ENCODE data around the gene C9orf152. TPM values are rescaled to one million over a fixed set of nuclear protein-coding genes. Genes with fewer than 3 reads are reported as not detected.
"Not testable (repeated sequence)": the region's sequence is repeated elsewhere in the genome, so short reads cannot be mapped to it uniquely, and the experiment has no call there.

The C9orf152 gene
- total RNA-seq, 1 donor from 2014 or later: not detected

GRCh38 chr9:110197330-110198187 lies 10.4 kb downstream of the C9orf152 start:
- Histone ChIP-seq H3K9ac (no peak overlapping the region), H3K9me3 (ENCODE audit: low read depth) (no peaks in the 10 kb centered on the region), H3F3A (ENCODE audit: low read depth) (no peaks in the 10 kb centered on the region), H3K27ac (no peak overlapping the region), H3K4me2 (no peak overlapping the region), H3K36me3 (no peaks in the 10 kb centered on the region), H3K4me1 (no peaks in the 10 kb centered on the region), H3K4me3 (no peak overlapping the region), H4K20me1 (ENCODE audit: low read depth) (no peaks in the 10 kb centered on the region), H2AFZ (replicated peaks) (no peak overlapping the region), H3K79me2 (ENCODE audit: low read depth) (no peaks in the 10 kb centered on the region), H3K27me3 (no peaks in the 10 kb centered on the region)
- H3K4me3 Mint-ChIP-seq: no peak overlapping the region
- H3K27me3 Mint-ChIP-seq (ENCODE audit: insufficient read depth, low read depth): no peaks in the 10 kb centered on the region
- TF ChIP-seq CTCF (IDR thresholded peaks at IDR 0.05): peak; percentile 15
- no peak for TF ChIP-seq EZH2phosphoT487 (IDR thresholded peaks at IDR 0.05)
- H3K27ac Mint-ChIP-seq: no peak overlapping the region
- H3K9me3 Mint-ChIP-seq: no peaks in the 10 kb centered on the region
- DNase-seq (ENCODE audit: low spot score): no peak
- peaks cover 2% of the 10 kb centered on the region for H3K4me1 Mint-ChIP-seq
- H3K36me3 Mint-ChIP-seq: no peaks in the 10 kb centered on the region

GRCh38 chr9:110196084-110196499 lies 11.9 kb downstream of the C9orf152 start:
- not testable (repeated sequence) for H3K36me3 ChIP-seq; H3K9ac ChIP-seq; H3K4me3 Mint-ChIP-seq; H3K79me2 ChIP-seq (ENCODE audit: low read depth); H3K36me3 Mint-ChIP-seq; H4K20me1 ChIP-seq (ENCODE audit: low read depth); H3K27me3 Mint-ChIP-seq (ENCODE audit: insufficient read depth, low read depth); H3K4me1 ChIP-seq; H3K4me1 Mint-ChIP-seq; H3K27me3 ChIP-seq; H3K4me3 ChIP-seq; H3K27ac ChIP-seq; DNase-seq (ENCODE audit: low spot score); H3K4me2 ChIP-seq; H3K9me3 ChIP-seq (ENCODE audit: low read depth); H3K27ac Mint-ChIP-seq; H2AFZ ChIP-seq (replicated peaks); H3F3A ChIP-seq (ENCODE audit: low read depth); H3K9me3 Mint-ChIP-seq

- H3K9ac ChIP-seq: no peak overlapping the region
- H3K4me3 Mint-ChIP-seq: no peak overlapping the region
- no peaks in the 10 kb centered on the region for H3K9me3 Mint-ChIP-seq
- H4K20me1 ChIP-seq (ENCODE audit: low read depth): no peaks in the 10 kb centered on the region
- H3K4me2 ChIP-seq: no peak overlapping the region
- no peak overlapping the region for H3K4me3 ChIP-seq
- TF ChIP-seq CTCF (IDR thresholded peaks at IDR 0.05) (no peak), EZH2 (IDR thresholded peaks at IDR 0.05) (no peak), EZH2phosphoT487 (IDR thresholded peaks at IDR 0.05) (no peak)
- H3K27me3 Mint-ChIP-seq (ENCODE audit: insufficient read depth, low read depth): no peaks in the 10 kb centered on the region
- no peak overlapping the region for H2AFZ ChIP-seq (replicated peaks)
- no peaks in the 10 kb centered on the region for H3K9me3 ChIP-seq (ENCODE audit: low read depth)
- no peaks in the 10 kb centered on the region for H3K36me3 Mint-ChIP-seq
- no peaks in the 10 kb centered on the region for H3K27me3 ChIP-seq
- no peak for DNase-seq (ENCODE audit: low spot score)
- H3K27ac Mint-ChIP-seq: peak overlapping the region; percentile 43
- no peaks in the 10 kb centered on the region for H3K4me1 ChIP-seq
- H3K4me1 Mint-ChIP-seq: peaks cover 2% of the 10 kb centered on the region
- H3K27ac ChIP-seq: no peak overlapping the region
- no peaks in the 10 kb centered on the region for H3K36me3 ChIP-seq
- no peaks in the 10 kb centered on the region for H3K79me2 ChIP-seq (ENCODE audit: low read depth)
- H3F3A ChIP-seq (ENCODE audit: low read depth): no peaks in the 10 kb centered on the region
These were observed 15.3 kb downstream of the C9orf152 start for GRCh38 chr9:110192531-110193261.

- Mint-ChIP-seq H3K27ac (no peak overlapping the region), H3K36me3 (no peaks in the 10 kb centered on the region), H3K9me3 (no peaks in the 10 kb centered on the region), H3K4me1 (peaks cover 2% of the 10 kb centered on the region), H3K27me3 (ENCODE audit: insufficient read depth, low read depth) (no peaks in the 10 kb centered on the region), H3K4me3 (no peak overlapping the region)
- DNase-seq (ENCODE audit: low spot score): no peak
- no peak overlapping the region for H3K4me2 ChIP-seq
- no peaks in the 10 kb centered on the region for H3K79me2 ChIP-seq (ENCODE audit: low read depth)
- H4K20me1 ChIP-seq (ENCODE audit: low read depth): no peaks in the 10 kb centered on the region
- no peaks in the 10 kb centered on the region for H3K27me3 ChIP-seq
- no peak for TF ChIP-seq EZH2 (IDR thresholded peaks at IDR 0.05)
- no peak for TF ChIP-seq EZH2phosphoT487 (IDR thresholded peaks at IDR 0.05)
- TF ChIP-seq CTCF (IDR thresholded peaks at IDR 0.05): no peak
- no peak overlapping the region for H3K4me3 ChIP-seq
- H3K27ac ChIP-seq: no peak overlapping the region
- no peaks in the 10 kb centered on the region for H3K36me3 ChIP-seq
- H3K4me1 ChIP-seq: no peaks in the 10 kb centered on the region
- no peak overlapping the region for H2AFZ ChIP-seq (replicated peaks)
- no peaks in the 10 kb centered on the region for H3F3A ChIP-seq (ENCODE audit: low read depth)
- no peaks in the 10 kb centered on the region for H3K9me3 ChIP-seq (ENCODE audit: low read depth)
- H3K9ac ChIP-seq: no peak overlapping the region
These were observed 16.3 kb downstream of the C9orf152 start for GRCh38 chr9:110191615-110192014.
